ENCODE measurements around the gene HACD2.

GRCh38 chr3:123618076-123618708 lies 33.3 kb upstream of the HACD2 start:
- TF ChIP-seq, protein P1, sequence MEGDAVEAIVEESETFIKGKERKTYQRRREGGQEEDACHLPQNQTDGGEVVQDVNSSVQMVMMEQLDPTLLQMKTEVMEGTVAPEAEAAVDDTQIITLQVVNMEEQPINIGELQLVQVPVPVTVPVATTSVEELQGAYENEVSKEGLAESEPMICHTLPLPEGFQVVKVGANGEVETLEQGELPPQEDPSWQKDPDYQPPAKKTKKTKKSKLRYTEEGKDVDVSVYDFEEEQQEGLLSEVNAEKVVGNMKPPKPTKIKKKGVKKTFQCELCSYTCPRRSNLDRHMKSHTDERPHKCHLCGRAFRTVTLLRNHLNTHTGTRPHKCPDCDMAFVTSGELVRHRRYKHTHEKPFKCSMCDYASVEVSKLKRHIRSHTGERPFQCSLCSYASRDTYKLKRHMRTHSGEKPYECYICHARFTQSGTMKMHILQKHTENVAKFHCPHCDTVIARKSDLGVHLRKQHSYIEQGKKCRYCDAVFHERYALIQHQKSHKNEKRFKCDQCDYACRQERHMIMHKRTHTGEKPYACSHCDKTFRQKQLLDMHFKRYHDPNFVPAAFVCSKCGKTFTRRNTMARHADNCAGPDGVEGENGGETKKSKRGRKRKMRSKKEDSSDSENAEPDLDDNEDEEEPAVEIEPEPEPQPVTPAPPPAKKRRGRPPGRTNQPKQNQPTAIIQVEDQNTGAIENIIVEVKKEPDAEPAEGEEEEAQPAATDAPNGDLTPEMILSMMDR (conservative IDR thresholded peaks at IDR 0.05; ENCODE audit: low read length): no peak
- TF ChIP-seq EZH2phosphoT487 (IDR thresholded peaks at IDR 0.05; ENCODE audit: borderline replicate concordance): no peak
